Hematopoietic multipotent progenitor cell treated with erythropoietin and hydrocortisone succinate and interleukin-3 and kit ligand, for 4 days (in vitro differentiated cells): Measurements from ENCODE around the gene BRD7.

ENCODE experiments used
- DNase-seq: peaks from one replicate; pipeline ENCODE4 v3.0.0-alpha.2; 2015

The BRD7 gene

GRCh38 chr16:50271148-50272041 lies 97.4 kb downstream of the BRD7 start:
- DNase-seq, result no peak

GRCh38 chr16:50270510-50271147 lies 98.2 kb downstream of the BRD7 start:
- DNase-seq, result no peak

DNA sequence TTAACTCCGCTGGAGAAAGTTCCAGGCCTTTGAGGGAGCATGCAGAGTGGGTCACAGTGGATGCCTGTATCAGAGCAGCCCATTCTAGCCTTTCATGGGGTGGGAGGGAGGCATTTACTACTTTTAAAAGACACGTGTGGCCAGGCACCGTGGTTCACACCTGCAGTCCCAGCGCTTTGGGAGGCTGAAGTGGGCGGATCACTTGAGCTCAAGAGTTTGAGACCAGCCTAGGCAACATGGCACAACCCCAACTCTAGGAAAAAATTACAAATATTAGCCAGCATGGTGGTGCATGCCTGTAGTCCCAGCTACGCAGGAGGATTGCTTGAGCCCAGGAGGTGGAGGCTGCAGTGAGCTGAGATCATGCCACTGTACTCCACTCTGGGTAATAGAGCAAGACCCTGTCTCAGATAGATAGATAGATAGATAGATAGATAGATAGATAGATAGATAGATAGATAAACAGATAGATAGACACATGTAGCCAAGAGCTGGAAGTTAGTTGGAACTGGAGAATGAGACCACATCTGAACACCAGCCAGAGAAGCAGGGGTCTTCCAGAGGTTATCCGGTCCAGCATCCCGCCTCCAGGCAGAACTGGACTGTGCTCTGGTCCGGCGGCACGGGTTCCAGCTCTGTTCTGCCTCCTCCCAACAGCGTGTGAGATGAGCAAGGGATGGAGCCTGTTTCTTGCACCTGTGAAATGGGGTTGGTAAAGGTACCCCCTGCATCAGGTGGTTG lies 98.8 kb downstream of the BRD7 start:
- DNase-seq, result no peak

DNA sequence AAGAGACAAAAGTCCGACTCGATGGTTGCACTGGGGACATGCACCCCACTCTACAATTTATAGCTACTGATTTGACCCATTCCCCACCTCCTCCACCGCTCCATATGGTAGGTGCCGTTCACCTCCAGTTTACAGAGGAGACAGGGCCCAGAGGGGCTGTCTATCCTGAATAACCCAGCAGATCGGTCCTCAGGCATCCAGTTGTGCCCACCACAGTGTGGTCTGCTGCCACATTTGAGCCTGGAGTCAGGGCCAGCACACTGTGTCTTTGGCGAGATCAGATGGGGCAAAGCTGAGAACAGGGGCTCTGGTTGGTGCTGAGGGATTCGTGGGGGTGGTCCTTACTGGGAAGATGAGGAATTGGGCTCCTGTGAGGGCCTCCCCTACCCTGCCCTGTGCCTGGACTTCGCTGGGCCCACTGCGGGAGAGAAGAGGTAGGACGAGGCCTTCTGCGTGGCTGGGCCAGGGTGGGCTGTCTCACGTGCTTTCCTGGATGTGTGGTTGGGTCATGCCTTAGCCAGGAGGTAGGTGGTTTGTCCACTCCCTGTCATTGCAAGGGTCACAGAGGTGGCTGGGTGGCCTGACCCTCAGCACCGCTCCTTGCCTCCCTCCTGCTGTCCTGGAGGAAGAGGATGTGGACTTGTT lies 99.6 kb downstream of the BRD7 start:
- no peak for DNase-seq

DNA sequence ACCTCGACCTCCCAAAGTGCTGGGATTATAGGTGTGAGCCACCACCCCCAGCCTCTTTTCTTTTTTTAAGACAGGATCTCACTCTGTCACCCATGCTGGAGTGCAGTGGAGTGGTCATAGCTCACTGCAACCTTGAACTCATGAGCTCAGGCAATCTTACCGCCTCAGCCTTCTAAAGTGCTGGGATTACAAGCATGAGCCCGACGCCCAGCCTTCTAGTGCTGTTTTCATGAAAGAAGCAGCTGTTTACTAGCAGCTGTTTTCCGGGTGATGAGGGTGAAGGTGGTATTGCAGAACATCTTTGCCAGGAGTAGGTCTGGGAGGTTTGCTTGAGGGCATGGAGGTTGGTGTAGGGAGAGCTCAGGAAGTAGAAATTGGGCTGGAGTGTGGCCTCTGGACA lies 100.4 kb downstream of the BRD7 start:
- no peak for DNase-seq

GRCh38 chr16:50267651-50268050 lies 101.1 kb downstream of the BRD7 start:
- peak; percentile 70 for DNase-seq

DNA sequence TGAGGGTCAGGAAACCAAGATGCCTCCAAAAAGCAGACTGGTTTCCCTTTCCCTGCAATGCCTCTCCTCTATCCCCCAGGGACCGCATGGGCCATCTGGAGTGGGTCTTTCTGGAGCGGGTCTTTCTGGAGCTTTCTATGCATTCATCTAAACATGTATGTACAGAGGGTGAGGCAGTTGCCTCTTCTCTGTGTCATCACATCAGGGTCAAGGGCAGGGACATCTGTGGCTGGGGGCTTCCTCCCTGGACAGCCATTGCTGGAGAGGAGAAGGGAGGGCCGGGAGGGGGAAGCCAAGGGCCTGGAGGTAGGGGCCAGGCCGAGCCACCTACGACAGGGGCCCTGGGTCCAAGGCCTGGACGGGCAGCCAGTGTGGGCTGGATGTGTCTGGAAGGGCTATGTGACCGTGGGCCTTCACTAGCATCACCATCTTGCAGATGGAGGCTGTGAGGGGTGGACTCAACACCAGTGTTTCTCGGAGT lies 101.6 kb downstream of the BRD7 start:
- no peak for DNase-seq

DNA sequence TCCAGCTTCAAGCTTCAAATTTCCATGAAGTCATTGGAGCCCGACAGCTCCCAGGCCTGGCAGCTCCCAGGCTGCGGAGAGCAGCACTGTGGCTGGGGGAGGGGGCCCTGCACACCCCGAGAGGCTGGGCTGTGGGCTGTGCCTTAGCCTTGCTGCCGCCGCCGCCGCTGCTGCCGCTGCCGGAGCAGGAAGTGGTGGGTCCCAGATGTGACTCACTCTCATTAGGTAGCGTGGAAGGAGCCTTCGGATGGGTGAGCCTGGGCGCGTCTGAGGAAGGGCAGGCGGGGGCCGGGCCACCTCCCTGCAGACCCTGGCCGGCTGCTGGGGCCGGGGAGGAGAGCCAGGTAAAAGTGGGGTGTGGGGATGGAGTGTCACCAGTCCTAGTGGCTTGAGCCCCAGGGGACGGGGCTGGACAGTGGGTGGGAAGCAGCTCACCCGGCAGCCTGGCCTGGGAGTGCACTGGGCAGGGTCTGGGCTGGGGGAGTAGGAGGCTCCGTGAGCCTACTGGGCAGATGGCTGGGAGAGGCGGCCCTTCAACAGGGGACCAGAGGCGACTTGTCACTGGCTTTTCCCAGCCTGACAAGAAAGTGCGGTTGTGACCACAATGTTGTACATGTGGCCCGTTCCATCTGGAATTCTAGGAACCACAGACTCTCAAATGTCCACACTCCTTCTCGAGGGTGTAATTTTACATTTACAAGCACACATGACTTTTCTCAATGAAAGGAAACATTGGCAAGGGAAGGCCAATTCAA lies 102.3 kb downstream of the BRD7 start, which contains the start of gene ADCY7:
TSS of gene ADCY7 (plus strand) at position 215 of the 755 bp plus-strand sequence. CDS start 21,629 bp downstream, outside the sequence.
- DNase-seq, result peak; percentile 95
